HEK293T (cell line): ENCODE data around the gene DCP2.

Experiments
- ARNT ChIP-seq: fragments of 450-650 bp; IDR thresholded peaks from 2 replicates; pipeline ENCODE4 v1.6.1; 2017; ENCODE audit warnings: mild to moderate bottlenecking
- BHLHE40 ChIP-seq: fragments of 450-650 bp; IDR thresholded peaks from 2 replicates; pipeline ENCODE4 v1.6.1; 2016; ENCODE audit warnings: mild to moderate bottlenecking, moderate library complexity, borderline replicate concordance
- ELF4 ChIP-seq: fragments of 450-650 bp; IDR thresholded peaks from 2 replicates; pipeline ENCODE4 v1.6.1; 2017; ENCODE audit warnings: antibody characterized with exemption
- FOXM1 ChIP-seq: fragments of 450-650 bp; IDR thresholded peaks from 2 replicates; pipeline ENCODE4 v1.6.1; 2017; ENCODE audit warnings: mild to moderate bottlenecking, borderline replicate concordance
- L3MBTL2 ChIP-seq: fragments of 450-650 bp; conservative IDR thresholded peaks from 2 replicates; pipeline ENCODE4 v1.6.1; 2016; ENCODE audit warnings: mild to moderate bottlenecking

- TF ChIP-seq BHLHE40 (no peak), ARNT (no peak), ELF4 (no peak), L3MBTL2 (no peak), FOXM1 (no peak)
Measured at GRCh38 chr5:112974901-112975300, 1.7 kb upstream of the DCP2 start.
